Left ventricle myocardium inferior (tissue), 1 donor: ENCODE measurements around the gene AJAP1. TPM values are rescaled to one million over a fixed set of nuclear protein-coding genes. Genes with fewer than 3 reads are reported as not detected.

ENCODE experiments used
- DNase-seq: peaks from one replicate; pipeline ENCODE4 v3.0.0-alpha.2; 2020
- H3K27ac ChIP-seq: fragments of 200-600 bp; replicated peaks from 2 replicates; pipeline ENCODE4 v1.8.0; 2021
- H3K27me3 ChIP-seq: fragments of 200-600 bp; 2 replicates; pipeline ENCODE4 v1.8.0; 2021; ENCODE audit warnings: low read depth
- H3K36me3 ChIP-seq: fragments of 200-600 bp; 2 replicates; pipeline ENCODE4 v1.8.0; 2021
- H3K4me1 ChIP-seq: fragments of 200-600 bp; 2 replicates; pipeline ENCODE4 v1.8.0; 2021
- H3K4me3 ChIP-seq: fragments of 200-600 bp; 2 replicates; pipeline ENCODE4 v1.8.0; 2021; ENCODE audit warnings: mild to moderate bottlenecking, moderate library complexity
- H3K9me3 ChIP-seq: fragments of 200-600 bp; replicated peaks from 2 replicates; pipeline ENCODE4 v1.8.0; 2021
- CTCF ChIP-seq: fragments of 200-600 bp; IDR thresholded peaks from 2 replicates; pipeline ENCODE4 v1.8.0; 2021; ENCODE audit warnings: antibody characterized with exemption, mild to moderate bottlenecking, borderline replicate concordance
- intact Hi-C: fragments of 100-400 bp; cut with micrococcal nuclease; formaldehyde crosslinking; loops from one replicate; pipeline ENCODE4 v1.11.0; 2022
- total RNA-seq: library from RNA; stranded (reverse); fragmentation: NEBNext Ultra II Directional; extraction: Animal tissue kit (Norgen Biotek cat#: 25700); gene quantifications from one replicate; pipeline ENCODE4 v1.2.1, GENCODE V29; 2021
- donor health status: DM: no; HTN: yes; CAD: no; lungs with severe emphysema.

The AJAP1 gene
- total RNA-seq, 1 donor from 2014 or later = 0.16 TPM

DNA sequence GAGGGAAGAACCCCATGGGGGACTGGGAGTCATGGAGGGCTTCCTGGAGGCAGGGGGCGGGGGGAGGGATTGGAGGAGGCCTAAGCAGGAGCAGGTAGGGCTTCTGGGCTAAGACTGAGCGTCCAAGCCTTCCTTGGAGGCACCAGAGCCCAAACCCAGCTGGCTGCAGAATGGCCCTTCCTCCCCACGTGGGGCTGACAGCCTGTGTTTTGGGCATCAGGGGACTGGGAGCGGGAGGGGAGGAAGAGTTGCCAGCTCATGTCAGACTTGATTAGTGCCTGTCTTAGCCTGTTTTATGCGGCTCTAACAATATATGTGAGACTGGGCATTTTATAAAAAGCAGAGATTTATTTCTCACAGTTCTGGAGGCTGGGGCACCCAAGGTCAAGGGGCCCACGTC lies 38.9 kb downstream of the AJAP1 start:
- Histone ChIP-seq H3K27me3 (peaks cover 63% of the 10 kb centered on the region), H3K36me3 (no peaks in the 10 kb centered on the region), H3K4me3 (no peak overlapping the region), H3K4me1 (no peaks in the 10 kb centered on the region), H3K27ac (no peak overlapping the region), H3K9me3 (no peaks in the 10 kb centered on the region)
- TF ChIP-seq CTCF = no peak
- no peak for DNase-seq
- intact Hi-C loops = no loop called here

- Histone ChIP-seq H3K4me3 (no peak overlapping the region), H3K4me1 (no peaks in the 10 kb centered on the region), H3K36me3 (no peaks in the 10 kb centered on the region), H3K27ac (no peak overlapping the region), H3K27me3 (peaks cover 67% of the 10 kb centered on the region), H3K9me3 (no peaks in the 10 kb centered on the region)
- intact Hi-C loops = no loop called here
- no peak for DNase-seq
- TF ChIP-seq CTCF = no peak
Measured at GRCh38 chr1:4693891-4694290, 39.5 kb downstream of the AJAP1 start.

- DNase-seq = no peak
- no peak for TF ChIP-seq CTCF
- no peaks in the 10 kb centered on the region for H3K4me1 ChIP-seq
- no peaks in the 10 kb centered on the region for H3K9me3 ChIP-seq
- no peak overlapping the region for H3K4me3 ChIP-seq
- H3K27ac ChIP-seq = no peak overlapping the region
- H3K27me3 ChIP-seq = peaks cover 73% of the 10 kb centered on the region
- H3K36me3 ChIP-seq = no peaks in the 10 kb centered on the region
- intact Hi-C loops = no loop called here
Measured at GRCh38 chr1:4694492-4694891, 40.1 kb downstream of the AJAP1 start.

GRCh38 chr1:4695241-4695640 lies 40.8 kb downstream of the AJAP1 start:
- no peak overlapping the region for H3K4me3 ChIP-seq
- H3K4me1 ChIP-seq = no peaks in the 10 kb centered on the region
- DNase-seq = no peak
- intact Hi-C loops = no loop called here
- no peak overlapping the region for H3K27ac ChIP-seq
- H3K27me3 ChIP-seq = peaks cover 72% of the 10 kb centered on the region
- H3K9me3 ChIP-seq = no peaks in the 10 kb centered on the region
- no peaks in the 10 kb centered on the region for H3K36me3 ChIP-seq
- no peak for TF ChIP-seq CTCF

DNA sequence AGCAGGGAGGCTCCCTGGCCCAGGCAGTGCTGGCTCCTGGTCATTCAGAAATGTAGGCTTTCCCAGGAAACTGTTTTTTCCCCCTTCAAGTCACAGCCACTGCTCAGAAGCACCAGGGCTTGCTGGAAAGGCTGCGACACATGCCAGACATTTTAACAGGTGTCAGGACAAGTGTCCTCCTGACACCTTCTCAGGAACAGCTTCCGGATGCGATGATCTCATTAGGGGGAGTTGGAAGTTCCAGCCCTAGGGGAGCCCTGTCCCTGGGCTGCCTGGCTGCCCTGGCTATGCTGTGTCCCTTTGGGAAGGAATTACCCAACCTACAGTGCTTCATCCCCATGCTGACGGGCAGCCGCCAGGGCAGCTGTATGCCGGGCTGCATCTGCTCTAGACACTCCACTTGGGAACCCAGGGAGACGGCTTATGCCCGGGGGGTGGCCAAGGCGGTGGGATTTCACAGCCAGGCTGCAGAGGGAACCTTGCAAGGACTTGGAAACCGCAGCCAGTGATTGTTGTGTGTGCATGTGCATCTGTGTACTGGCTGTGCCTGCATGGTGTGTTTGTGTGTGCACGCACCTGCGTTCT lies 41.8 kb downstream of the AJAP1 start:
- Histone ChIP-seq H3K9me3 (no peaks in the 10 kb centered on the region), H3K27ac (no peak overlapping the region), H3K4me3 (no peak overlapping the region), H3K4me1 (no peaks in the 10 kb centered on the region), H3K27me3 (peaks cover 80% of the 10 kb centered on the region), H3K36me3 (no peaks in the 10 kb centered on the region)
- intact Hi-C loops = no loop called here
- DNase-seq = no peak
- no peak for TF ChIP-seq CTCF
